Right renal cortex interstitium (tissue), 3 donors: ENCODE measurements around the gene AVP. TPM values are rescaled to one million over a fixed set of nuclear protein-coding genes. Genes with fewer than 3 reads are reported as not detected.
A peak's percentile ranks its signal among the peaks of the same experiment; 100 is the strongest.
"Not testable (repeated sequence)": the region's sequence is repeated elsewhere in the genome, so short reads cannot be mapped to it uniquely, and the experiment has no call there.

Source experiments
- DNase-seq, 3 donors: peaks; one replicate each; pipeline ENCODE4 v3.0.0-alpha.2; 2013; ENCODE audit warnings: low read depth in 3 of 3, low spot score in 2 of 3
- polyA plus RNA-seq, 3 donors: library from polyadenylated mRNA; unstranded; fragments of 120-200 nt; gene quantifications; one replicate each; pipeline ENCODE4 v1.2.1, GENCODE V29; 2013; ENCODE audit not compliant: insufficient read length in 3 of 3

The AVP gene, protein sequence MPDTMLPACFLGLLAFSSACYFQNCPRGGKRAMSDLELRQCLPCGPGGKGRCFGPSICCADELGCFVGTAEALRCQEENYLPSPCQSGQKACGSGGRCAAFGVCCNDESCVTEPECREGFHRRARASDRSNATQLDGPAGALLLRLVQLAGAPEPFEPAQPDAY
- not detected for polyA plus RNA-seq

DNA sequence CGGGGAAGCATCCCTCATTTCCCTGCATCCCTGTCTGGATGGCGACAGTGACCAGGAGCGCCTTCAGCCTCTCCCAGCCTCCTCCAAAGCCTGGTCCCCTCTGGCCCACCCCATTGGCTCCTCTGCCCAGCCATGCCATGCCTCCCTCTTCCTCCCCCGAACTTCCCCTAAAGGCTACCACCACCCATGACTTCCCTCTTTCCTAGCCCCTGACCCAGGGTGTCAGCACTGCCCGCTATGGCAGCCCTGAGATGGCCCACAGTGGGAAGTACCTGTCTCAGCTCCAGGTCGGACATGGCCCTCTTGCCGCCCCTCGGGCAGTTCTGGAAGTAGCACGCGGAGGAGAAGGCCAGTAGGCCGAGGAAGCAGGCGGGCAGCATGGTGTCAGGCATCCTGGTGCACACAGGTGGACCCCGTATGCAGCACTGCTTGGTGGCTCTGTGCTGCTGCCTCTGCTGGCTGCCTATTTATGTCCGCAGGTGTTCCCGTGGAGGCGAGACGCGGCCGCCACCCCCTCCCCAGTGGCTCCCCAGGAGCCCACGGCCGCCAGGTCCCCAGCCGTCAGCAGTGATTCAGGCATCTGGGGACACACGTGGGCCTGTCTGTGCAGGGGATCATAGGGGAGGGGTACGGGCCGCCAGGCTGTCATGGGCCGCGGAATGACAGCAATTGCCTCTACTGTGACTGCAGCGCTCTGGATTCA, at the start of gene AVP:
TSS of gene AVP (minus strand) at position 442 of the 703 bp plus-strand sequence. CDS start at position 392, 50 bp downstream.
- DNase-seq: no peak

DNA sequence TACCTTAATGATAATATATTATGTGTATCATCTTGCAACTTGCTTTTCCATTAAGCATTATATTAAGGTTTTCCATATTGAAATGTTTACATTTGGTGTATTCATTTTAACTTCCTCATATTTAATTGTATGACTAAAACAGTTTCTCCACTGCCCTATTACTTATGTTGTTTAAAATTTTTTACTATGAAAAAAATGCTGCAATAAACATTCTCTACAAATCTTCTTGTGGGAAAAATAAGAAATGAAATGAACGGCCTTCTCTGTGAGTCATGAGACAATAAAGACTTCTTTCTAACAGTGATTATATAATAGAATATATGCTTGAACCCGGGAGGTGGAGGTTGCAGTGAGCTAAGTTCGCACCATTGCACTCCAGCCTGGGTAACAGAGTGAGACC, 49.6 kb upstream of the AVP start:
- DNase-seq: no peak

DNA sequence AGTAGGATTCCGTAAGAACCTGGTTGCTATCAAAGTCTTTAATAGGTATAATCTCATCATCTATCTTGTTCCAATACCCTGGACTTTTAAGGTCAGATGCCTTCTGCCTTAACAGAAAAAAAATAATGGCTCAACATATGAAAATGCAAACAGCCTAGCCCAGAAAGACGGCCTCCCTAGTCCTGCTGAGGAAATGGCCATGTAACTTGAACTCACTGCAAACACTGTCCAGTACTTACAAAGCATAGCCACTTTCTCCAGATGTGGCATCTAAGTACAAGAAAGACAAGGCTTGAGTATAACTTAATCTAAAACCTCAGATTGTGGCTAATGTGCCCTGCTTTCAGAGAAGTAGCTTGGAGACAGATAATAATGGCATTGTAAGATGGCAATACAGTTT, 48.6 kb upstream of the AVP start:
- DNase-seq: no peak

DNA sequence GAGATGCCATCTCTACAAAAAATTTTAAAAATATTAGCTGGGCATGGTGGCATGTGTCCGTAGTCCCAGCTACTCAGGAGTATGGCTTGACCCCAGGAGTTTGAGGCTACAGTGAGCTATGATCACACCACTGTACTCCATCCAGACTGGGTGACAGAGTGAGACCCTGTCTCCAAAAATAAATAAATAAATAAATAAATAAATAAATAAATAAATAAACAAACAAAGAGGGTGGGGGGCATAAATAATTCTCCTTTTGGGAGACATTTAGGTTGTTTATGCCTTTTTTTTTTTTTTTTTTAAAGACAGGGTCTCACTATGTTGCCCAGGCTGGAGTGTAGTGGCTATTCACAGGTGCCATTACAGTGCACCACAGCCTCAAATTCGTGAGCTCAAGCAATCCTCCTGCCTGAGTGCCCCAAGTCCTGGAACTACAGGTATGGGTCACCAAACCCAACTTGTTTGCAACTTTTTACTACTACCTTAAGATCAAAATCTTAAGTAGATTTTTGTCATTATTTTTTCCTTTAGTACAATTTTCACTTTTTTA, 45.6 kb upstream of the AVP start:
- DNase-seq: no peak

DNA sequence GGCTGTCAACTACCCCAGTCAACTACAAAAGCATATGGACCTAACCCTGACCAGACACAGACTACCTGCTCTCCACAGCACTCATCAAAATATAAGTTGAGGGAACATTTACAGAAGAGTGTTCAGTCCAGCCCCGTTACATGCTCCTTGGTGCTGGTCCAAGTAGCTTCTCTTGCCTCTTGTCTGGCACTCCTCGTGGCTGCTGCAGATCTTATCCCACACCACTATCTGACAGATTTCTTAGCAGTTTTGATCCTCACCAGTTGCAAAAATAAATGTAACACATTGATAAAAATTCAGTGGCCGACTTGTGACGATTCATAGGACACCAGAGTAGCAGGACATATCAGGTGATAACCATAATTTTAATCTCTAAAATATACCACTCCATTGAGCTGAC, 44.6 kb upstream of the AVP start:
- DNase-seq: no peak

DNA sequence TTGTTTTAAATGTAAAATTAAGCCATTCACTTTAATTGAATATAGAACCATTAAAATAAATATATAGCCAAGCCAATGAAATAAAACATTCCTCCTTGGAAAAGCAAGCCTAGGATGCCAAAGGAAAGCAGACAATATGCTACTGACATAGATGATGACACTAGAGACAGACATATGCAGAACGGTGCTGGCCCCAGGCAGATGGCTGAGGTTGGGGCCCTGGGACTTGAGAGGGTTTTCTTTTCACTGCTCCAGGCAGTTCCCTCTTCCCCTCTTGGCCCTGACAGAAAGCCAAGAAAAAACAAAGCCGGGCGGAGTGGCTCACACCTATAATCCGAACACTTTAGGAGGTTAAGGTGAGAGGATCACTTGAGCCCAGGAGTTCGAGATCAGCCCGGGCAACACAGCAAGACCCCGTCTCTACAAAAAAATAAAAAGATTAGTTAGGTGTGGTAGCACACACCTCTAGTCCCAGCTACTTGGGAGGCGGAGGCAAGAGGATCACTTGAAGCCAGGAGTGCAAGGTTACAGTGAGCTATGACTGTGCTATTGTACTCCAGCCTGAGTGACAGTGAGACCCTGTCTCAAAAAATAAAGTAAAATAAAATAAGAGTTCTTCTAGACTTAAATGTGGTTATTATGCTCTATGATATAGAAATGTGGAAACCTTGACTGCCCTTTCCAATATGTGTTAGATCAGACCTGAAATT, 43.9 kb upstream of the AVP start:
- no peak for DNase-seq

DNA sequence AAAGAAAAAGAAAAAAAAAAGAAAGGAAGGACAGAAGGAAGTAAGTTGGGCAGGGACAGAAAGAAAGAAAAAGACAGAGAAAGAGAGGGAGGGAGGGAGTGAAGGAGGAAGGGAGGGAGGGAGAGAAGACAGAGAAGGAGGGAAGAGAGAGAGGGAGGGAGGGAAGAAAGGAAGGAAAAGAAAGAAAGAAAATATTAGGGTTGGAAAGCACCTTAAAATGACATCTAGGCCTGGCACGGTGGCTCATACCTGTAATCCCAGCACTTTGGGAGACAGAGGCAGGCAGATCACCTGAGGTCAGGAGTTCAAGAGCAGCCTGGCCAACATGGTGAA, 42.0 kb upstream of the AVP start:
- DNase-seq: no peak

DNA sequence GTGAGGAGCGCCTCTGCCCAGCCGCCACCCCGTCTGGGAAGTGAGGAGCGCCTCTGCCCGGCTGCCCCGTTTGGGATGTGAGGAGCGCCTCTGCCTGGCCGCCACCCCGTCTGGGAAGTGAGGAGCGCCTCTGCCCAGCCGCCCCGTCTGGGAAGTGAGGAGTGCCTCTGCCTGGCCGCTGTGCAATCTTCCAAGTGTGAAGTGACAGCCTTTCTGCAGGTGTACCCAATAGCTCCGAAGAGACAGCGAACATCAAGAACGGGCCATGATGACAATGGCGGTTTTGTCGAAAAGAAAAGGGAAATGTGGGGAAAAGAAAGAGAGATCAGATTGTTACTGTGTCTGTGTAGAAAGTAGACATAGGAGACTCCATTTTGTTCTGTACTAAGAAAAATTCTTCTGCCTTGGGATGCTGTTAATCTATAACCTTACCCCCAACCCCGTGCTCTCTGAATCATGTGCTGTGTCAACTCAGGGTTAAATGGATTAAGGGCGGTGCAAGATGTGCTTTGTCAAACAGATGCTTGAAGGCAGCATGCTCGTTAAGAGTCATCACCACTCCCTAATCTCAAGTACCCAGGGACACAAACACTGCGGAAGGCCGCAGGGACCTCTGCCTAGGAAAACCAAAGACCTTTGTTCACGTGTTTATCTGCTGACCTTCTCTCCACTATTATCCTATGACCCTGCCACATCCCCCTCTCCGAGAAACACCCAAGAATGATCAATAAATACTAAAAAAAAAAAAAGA, 41.4 kb upstream of the AVP start:
- not testable (repeated sequence) for DNase-seq

DNA sequence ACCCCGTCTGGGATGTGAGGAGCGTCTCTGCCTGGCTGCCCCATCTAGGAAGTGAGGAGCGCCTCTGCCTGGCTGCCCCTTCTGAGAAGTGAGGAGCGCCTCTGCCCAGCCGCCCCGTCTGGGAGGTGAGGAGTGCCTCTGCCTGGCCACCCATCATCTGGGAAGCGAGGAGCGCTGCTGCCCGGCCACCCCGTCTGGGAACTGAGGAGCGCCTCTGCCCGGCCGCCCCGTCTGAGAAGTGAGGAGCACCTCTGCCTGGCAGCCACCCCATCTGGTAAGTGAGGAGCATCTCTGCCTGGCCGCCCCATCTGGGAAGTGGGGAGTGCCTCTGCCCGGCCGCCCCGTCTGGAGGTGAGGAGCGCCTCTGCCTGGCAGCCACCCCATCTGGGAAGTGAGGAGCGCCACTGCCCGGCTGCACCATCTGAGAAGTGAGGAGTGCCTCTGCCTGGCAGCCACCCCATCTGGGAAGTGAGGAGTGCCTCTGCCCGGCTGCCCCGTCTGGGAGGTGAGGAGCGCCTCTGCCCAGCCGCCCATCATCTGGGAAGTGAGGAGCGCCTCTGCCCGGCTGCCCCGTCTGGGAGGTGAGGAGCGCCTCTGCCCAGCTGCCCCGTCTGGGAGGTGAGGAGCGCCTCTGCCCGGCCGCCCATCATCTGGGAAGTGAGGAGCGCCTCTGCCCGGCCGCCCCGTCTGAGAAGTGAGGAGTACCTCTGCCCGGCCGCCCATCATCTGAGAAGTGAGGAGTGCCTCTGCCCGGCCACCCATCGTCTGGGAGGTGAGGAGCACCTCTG, 40.4 kb upstream of the AVP start:
- not testable (repeated sequence) for DNase-seq

DNA sequence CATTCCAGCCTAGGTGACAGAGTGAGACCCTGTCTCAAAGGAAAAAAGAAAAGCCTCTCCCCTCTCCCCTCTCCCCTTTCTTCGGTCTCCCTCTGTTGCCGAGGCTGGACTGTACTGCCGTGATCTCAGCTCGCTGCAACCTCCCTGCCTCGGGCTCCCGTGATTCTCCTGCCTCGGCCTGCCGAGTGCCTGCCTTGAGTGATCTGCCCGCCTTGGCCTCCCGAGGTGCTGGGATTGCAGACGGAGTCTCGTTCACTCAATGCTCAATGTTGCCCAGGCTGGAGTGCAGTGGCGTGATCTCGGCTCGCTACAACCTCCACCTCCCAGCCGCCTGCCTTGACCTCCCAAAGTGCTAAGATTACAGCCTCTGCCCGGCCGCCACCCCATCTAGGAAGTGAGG, 39.6 kb upstream of the AVP start:
- DNase-seq: not testable (repeated sequence)

DNA sequence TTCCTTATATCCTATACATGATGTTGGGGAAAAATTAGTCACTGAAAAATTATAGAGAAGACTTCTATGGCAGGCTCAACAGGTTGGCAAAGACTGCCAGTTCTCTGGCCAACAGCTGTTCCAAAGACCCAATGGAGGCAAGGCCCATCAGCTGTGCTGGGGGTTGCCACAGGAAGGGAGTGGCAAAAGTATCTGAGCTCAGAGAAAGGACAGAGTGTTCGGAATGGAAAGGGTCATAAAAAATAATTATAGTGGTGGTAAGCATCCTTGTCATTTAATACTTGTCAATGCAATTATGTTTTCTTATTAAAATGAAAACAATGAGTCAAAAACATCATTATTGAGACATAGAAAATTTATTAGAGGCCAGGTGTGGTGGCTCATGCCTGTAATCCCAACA, 39.0 kb upstream of the AVP start:
- DNase-seq: no peak

DNA sequence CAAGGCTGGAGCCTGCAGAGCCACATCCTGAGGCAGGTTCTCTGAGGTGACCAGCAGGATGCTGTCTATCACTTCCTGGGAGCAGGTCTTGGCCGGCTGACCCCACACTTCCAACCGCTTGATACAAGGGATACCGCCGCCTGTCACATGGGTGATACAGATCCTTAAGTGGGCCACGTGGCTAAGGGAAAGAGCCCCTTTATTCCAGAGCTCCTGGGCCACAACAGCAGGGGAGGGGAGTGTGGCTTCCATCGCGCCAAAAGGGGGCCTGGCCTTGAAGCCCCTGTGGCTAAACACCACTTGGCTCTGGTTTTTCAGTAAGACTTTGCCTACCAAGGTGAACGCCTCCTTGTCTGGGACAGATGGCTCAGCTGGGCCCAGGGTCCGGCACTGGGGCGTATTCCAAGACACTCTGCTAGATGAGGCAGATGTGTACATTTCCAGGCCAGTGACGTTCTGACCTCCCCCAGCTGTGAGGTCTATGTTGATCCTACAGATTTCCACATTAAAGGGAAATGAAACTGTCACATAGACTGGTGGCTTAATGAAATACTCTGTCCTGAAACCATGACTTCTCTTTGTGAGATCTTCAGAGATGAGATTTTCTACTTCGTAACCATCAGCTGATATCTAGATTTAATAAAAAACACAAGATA, 37.6 kb upstream of the AVP start:
- no peak for DNase-seq

DNA sequence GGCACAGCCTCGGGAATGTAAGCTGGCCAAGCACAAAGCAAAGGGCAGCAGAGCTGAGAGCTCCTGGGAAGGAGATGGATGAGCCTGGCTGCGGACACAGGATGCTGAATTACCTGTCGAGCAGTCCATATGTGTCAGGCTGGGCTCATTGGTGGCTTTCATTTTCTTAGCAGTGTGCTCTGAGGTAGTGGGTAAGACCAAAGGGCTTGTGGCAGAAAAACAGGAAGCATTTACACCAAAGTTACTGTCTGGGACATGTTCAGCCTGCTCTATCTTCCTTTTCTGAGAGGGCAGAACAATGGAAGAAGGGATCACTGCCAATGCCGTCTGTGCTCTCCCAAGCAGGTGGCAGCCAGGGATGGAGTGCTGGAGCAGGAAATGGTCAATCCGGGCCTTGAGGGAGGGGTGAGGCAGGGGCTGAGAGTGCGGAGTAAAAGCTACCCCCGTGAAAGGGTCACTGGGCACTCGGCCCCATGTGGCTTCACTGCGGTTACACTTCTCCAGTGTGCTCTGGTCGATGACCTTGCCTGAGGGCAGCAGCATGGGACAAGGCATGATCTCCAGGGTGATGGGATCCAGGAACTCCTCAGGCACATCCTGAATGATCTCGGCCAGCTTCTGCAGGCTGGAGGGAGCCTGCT, 36.9 kb upstream of the AVP start:
- no peak for DNase-seq

DNA sequence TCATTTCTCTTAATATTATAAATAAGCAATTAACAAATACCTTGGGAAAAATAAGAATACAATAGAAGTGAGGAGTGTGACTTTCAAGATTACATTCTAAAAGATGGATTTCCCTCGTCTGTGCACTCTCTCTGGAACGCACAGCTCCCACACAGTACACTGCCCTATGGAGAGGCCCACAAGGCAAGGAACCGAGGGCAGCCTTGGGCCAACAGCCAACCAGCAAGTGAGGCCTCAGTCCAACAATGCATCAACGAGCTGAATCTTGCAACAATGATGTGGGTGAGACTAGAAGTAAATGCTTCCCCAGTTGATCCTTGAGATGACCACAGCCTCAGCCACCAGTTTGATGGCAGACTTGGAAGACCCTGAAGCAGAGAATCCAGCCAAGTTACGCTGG, 34.5 kb upstream of the AVP start:
- DNase-seq: no peak

DNA sequence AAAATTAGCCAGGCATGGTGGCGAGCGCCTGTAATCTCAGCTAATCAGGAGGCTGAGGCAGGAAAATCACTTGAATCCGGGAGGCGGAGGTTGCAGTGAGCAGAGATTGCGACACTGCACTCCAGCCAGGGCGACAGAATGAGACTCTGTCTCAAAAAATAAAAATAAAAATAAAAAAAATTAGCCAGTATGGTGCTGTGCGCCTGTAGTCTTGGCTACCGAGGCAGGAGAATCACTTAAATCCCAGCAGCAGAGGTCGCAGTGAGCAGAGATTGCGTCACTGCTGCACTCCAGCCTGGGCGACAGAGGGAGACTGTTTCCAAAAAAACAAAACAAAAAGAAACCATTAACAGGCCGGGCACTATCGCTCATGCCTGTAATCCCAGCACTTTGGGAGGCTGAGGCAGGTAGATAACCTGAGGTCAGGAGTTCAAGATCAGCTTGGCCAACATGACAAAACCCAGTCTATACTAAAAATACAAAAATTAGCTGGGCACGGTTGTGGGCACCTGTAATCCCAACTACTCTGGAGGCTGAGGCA, 33.4 kb upstream of the AVP start:
- peak in 1 of 3 donors; percentile 32 for DNase-seq

DNA sequence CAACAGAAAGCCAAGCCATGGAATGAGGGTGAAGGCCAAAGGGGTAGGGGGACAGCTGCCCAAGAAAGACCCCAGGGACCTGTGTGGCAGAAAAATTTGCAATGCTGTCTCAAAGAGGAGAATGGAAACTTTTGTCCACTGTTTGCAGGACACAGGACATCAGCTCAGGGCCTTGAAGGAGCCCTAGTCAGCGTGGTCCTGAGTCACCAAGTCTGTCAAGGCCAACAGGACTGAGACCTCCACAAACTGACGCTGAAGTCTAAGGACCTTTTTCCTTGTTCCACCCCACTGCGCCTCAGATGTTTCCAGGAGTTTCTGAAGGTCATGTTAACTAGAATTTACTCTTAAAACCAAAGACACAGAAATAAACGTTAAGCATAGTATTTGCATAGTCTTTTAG, 31.8 kb upstream of the AVP start:
- no peak for DNase-seq

DNA sequence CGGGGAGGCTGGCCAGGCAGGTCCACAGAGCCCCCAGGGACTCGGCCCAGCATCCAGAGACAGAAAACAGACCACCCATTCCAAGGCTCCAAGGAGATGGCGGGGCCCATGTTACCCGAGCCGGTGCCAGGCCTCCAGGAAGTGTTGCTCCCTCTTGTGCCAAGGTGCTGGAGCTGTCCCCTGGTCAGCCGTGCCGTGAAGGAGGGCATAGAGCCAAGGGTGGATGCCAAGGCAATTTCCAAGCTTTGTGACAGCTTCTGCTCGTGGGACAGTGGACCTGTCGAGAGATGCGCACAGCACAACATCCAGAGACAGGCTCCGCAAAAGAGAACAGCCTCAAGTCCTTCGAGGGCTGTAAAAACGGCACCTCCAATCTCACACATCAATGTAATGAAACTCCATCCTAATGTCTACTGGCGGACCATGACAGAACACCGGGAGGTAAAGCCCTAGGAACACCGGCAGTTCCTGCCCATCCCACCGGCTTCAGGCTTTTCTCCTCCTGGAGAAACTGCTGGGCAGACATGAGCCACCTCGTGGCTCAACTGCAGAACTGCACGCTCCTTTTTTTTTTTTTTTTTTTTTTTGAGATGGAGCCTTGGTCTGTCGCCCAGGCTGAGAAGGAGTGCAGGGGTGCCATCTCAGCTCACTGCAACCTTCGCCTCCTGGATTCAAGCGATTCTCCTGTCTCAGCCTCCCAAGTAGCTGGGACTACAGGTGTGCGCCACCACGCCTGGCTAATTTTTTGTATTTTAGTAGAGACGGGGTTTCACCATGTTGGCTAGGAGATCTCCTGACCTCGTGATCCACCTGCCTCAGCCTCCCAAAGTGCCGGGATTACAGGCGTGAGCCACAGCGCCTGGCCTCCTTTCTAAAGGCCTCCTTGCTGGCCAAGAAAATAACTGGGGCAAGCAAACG, 30.9 kb upstream of the AVP start:
- DNase-seq: peak in 2 of 3 donors; percentile 14 to 36

DNA sequence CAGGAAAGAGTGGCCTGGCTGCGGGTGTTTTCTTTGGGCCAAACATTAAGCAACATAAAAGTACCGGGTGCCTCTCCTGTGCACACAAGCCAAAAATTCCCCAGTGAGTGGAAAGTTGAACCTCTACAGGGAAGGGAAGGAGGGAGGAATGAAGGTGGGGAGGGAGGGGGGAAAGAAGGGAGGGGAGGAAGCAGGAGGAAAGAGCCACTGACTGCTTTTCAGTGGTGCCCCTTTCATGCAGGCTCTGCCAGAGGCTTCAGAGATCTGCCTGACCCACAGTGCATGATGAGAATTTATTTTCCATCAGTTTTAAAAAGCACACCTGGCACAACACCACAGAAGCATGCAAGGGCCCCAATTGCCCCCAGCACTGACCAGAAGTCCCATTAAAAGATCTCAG, 27.5 kb upstream of the AVP start:
- DNase-seq: no peak
